ENCODE measurements around the gene CIITA. TPM values are rescaled to one million over a fixed set of nuclear protein-coding genes. Genes with fewer than 3 reads are reported as not detected.

CIITA gene
- total RNA-seq, 1 donor from 2014 or later, result 0.04 TPM

DNA sequence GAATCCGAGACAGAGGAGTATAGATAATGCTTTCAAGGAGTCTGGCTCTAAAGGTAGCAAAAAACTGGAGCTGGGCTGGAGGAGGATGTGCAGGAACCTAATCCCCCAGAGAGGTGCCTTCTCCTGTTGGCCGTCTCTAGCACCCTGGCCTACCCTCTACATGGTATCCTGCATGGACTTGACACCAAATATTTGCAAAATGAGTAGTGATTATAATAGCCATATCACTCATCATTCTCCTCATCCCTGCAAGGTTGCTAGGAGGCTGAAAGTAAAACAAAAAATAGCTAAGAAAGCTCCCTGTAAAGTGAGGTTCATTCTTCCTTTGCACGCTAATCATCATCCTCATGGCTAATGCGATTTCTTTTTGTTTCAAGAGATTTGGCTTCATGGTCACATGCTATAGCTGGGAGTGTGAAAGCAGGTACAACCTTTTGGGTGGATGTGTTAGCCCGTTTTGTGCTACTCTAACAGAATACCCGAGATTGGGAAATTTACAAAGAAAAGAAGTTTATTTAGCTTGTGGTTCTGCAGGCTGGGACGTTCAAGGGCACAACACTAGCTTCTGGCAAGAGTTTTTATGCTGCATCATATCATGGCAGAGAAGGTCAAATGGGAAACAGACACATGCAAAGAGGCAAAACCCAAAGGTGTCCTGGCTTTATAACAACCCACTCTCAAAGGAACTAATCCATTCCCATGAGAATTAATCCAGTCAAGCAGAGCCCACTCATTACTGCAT is 27.1 kb upstream of the CIITA start:
- no peak for DNase-seq (ENCODE audit: low read depth)
- H3K36me3 ChIP-seq (ENCODE audit: control insufficient read depth, insufficient read depth, low read length), result no peaks in the 10 kb centered on the region
- TF ChIP-seq, protein P1, sequence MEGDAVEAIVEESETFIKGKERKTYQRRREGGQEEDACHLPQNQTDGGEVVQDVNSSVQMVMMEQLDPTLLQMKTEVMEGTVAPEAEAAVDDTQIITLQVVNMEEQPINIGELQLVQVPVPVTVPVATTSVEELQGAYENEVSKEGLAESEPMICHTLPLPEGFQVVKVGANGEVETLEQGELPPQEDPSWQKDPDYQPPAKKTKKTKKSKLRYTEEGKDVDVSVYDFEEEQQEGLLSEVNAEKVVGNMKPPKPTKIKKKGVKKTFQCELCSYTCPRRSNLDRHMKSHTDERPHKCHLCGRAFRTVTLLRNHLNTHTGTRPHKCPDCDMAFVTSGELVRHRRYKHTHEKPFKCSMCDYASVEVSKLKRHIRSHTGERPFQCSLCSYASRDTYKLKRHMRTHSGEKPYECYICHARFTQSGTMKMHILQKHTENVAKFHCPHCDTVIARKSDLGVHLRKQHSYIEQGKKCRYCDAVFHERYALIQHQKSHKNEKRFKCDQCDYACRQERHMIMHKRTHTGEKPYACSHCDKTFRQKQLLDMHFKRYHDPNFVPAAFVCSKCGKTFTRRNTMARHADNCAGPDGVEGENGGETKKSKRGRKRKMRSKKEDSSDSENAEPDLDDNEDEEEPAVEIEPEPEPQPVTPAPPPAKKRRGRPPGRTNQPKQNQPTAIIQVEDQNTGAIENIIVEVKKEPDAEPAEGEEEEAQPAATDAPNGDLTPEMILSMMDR (IDR thresholded peaks at IDR 0.05; ENCODE audit: insufficient read depth, low read length, poor library complexity, severe bottlenecking), result no peak
- no peak overlapping the region for H3K4me3 ChIP-seq (ENCODE audit: low read depth, low read length)
- H3K27me3 ChIP-seq (ENCODE audit: control insufficient read depth, insufficient read depth, low read length), result no peaks in the 10 kb centered on the region

DNA sequence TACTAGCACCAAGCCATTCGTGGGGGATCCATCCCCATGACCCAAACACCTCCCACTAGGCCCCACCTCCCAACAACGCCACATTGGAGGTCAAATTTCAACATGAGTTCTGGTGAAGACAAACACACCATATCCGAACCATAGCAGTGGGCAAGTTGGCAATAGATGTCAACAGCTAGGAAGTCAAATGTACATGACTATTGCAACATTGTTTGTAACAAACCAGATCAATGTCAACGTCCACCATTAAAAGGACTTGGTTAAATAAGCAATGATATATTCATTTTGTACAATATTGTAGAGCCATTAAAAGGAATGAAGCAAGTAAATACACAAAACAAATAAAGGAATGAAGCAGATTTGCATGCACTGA is 26.5 kb upstream of the CIITA start:
- Histone ChIP-seq H3K4me3 (ENCODE audit: low read depth, low read length) (no peak overlapping the region), H3K27me3 (ENCODE audit: control insufficient read depth, insufficient read depth, low read length) (no peaks in the 10 kb centered on the region), H3K36me3 (ENCODE audit: control insufficient read depth, insufficient read depth, low read length) (no peaks in the 10 kb centered on the region)
- DNase-seq (ENCODE audit: low read depth), result no peak
- TF ChIP-seq, protein P1 (IDR thresholded peaks at IDR 0.05; ENCODE audit: insufficient read depth, low read length, poor library complexity, severe bottlenecking), result no peak

DNA sequence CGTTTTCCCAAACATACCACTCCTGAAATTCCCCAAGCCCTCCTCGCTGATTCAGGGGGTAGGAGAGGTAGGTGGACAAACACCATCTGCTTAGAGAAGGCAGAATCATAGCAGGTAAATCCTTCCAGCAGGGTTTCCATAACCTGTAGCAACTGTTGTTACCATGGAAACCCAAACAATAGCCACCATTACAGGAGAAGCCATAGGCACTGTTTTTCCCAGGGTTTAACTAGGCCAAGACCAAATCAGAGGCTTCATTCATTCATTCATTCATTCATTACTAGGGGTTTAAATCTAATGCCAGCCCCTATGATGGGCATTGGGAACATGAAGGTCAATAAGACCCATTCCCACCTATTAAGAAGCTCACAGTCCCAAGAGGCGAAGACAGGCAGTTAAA is 25.5 kb upstream of the CIITA start:
- Histone ChIP-seq H3K36me3 (ENCODE audit: control insufficient read depth, insufficient read depth, low read length) (no peaks in the 10 kb centered on the region), H3K4me3 (ENCODE audit: low read depth, low read length) (no peak overlapping the region), H3K27me3 (ENCODE audit: control insufficient read depth, insufficient read depth, low read length) (no peaks in the 10 kb centered on the region)
- TF ChIP-seq, protein P1 (IDR thresholded peaks at IDR 0.05; ENCODE audit: insufficient read depth, low read length, poor library complexity, severe bottlenecking), result no peak
- DNase-seq (ENCODE audit: low read depth), result no peak

DNA sequence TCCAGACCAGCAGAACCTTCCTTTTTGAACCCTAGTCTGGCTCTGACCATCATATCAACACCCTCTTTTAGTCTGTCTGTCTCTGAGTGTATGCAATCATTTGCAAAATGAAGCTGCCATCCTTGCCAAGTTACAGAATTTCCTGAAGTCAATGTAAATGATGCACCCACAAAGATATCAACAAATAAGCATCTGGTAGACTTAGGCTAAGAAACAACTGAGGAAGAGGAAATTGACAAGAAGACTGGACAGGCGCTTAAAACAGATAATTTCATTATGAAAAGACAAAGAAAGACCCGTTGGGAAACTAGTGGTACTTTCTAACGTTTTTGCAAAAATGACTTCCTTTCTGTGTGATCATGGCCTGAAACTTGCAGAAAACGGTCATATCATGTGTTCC is 24.7 kb upstream of the CIITA start:
- DNase-seq (ENCODE audit: low read depth), result no peak
- no peak overlapping the region for H3K4me3 ChIP-seq (ENCODE audit: low read depth, low read length)
- TF ChIP-seq, protein P1 (IDR thresholded peaks at IDR 0.05; ENCODE audit: insufficient read depth, low read length, poor library complexity, severe bottlenecking), result no peak
- no peaks in the 10 kb centered on the region for H3K27me3 ChIP-seq (ENCODE audit: control insufficient read depth, insufficient read depth, low read length)
- no peaks in the 10 kb centered on the region for H3K36me3 ChIP-seq (ENCODE audit: control insufficient read depth, insufficient read depth, low read length)

DNA sequence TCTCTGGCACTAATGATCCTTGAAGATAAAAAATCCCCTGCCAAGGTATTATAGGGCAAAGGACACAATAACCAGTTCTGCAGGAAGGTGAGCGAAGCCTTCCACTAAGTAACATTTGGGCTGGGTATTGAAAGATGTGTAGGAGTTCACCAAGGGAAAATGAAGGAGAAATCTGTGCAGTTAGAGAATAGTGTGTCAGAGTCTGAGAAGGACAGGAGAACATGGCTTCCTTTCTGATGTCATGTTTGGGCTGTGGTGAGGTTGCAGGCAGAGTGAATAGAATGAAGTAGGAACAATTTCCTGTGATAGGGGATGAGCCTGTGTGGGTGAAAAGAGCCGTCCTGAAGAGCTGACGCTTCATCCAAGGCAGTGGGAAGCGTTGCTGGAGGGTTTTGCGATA is 24.1 kb upstream of the CIITA start:
- no peaks in the 10 kb centered on the region for H3K36me3 ChIP-seq (ENCODE audit: control insufficient read depth, insufficient read depth, low read length)
- no peaks in the 10 kb centered on the region for H3K27me3 ChIP-seq (ENCODE audit: control insufficient read depth, insufficient read depth, low read length)
- DNase-seq (ENCODE audit: low read depth), result no peak
- TF ChIP-seq, protein P1 (IDR thresholded peaks at IDR 0.05; ENCODE audit: insufficient read depth, low read length, poor library complexity, severe bottlenecking), result no peak
- H3K4me3 ChIP-seq (ENCODE audit: low read depth, low read length), result no peak overlapping the region

DNA sequence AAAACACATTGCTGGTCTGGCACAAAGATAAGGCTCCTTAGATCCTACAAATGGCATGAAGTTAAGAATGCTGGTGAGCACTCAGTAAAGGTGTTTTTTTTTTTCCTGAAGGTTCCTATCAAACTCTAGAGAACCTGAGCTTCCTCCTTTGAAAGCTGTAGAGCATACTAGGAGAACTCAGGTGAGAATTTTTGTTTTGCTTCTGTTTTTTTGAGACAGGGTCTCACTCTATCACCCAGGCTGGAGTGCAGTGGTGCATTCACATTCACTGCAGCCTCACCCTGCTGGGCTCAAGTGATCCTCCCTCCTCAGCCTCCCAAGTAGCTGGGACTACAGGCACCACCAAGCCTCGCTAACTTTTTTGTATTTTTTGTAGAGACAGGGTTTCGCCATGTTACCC is 21.0 kb upstream of the CIITA start:
- TF ChIP-seq, protein P1 (IDR thresholded peaks at IDR 0.05; ENCODE audit: insufficient read depth, low read length, poor library complexity, severe bottlenecking), result no peak
- no peaks in the 10 kb centered on the region for H3K36me3 ChIP-seq (ENCODE audit: control insufficient read depth, insufficient read depth, low read length)
- no peaks in the 10 kb centered on the region for H3K27me3 ChIP-seq (ENCODE audit: control insufficient read depth, insufficient read depth, low read length)
- no peak overlapping the region for H3K4me3 ChIP-seq (ENCODE audit: low read depth, low read length)
- DNase-seq (ENCODE audit: low read depth), result no peak

All from kidney epithelial cell (primary cell).